Liver (tissue), 9 donors: ENCODE data around the gene ISG20L2. TPM values are rescaled to one million over a fixed set of nuclear protein-coding genes. Genes with fewer than 3 reads are reported as not detected.

Experiments used
- DNase-seq: peaks from one replicate; pipeline ENCODE4 v3.0.0-alpha.2; 2017; ENCODE audit warnings: low spot score
- H3K27ac ChIP-seq, 2 donors: one replicate each; pipeline ENCODE4 v1.7.0; 2013; ENCODE audit warnings: inconsistent platforms in 2 of 2, low read length in 2 of 2, control low read depth in 1 of 2, low read depth in 1 of 2, mild to moderate bottlenecking in 1 of 2
- H3K27me3 ChIP-seq, 4 donors: one replicate each; pipeline versions ENCODE4 v1.6.1 to v1.7.0; 2013; ENCODE audit warnings: low read length in 3 of 4, inconsistent platforms in 1 of 4, mild to moderate bottlenecking in 1 of 4, moderate library complexity in 1 of 4; ENCODE audit not compliant: control insufficient read depth in 4 of 4, insufficient read depth in 4 of 4
- H3K36me3 ChIP-seq, 4 donors: one replicate each; pipeline versions ENCODE4 v1.6.1 to v1.7.0; 2013; ENCODE audit warnings: low read length in 3 of 4, mild to moderate bottlenecking in 3 of 4, low read depth in 1 of 4, moderate library complexity in 1 of 4; ENCODE audit not compliant: control insufficient read depth in 4 of 4, insufficient read depth in 3 of 4
- H3K4me1 ChIP-seq, 4 donors: one replicate each; pipeline versions ENCODE4 v1.6.1 to v1.7.0; 2013; ENCODE audit warnings: low read length in 3 of 4, mild to moderate bottlenecking in 3 of 4, moderate library complexity in 1 of 4; ENCODE audit not compliant: control insufficient read depth in 4 of 4, insufficient read depth in 4 of 4
- H3K4me3 ChIP-seq, 3 donors: one replicate each; pipeline versions ENCODE4 v1.6.1 to v1.7.0; 2013; ENCODE audit warnings: low read length in 3 of 3, control low read depth in 1 of 3, low read depth in 1 of 3, mild to moderate bottlenecking in 1 of 3
- H3K9ac ChIP-seq, 2 donors: one replicate each; pipeline ENCODE4 v1.7.0; 2013; ENCODE audit warnings: low read length in 2 of 2, mild to moderate bottlenecking in 2 of 2, moderate library complexity in 2 of 2, control low read depth in 1 of 2, low read depth in 1 of 2
- H3K9me3 ChIP-seq, 4 donors: one replicate each; pipeline versions ENCODE4 v1.6.1 to v1.7.0; 2013; ENCODE audit warnings: low read length in 3 of 4; ENCODE audit not compliant: control insufficient read depth in 4 of 4
- ATF3 ChIP-seq: IDR thresholded peaks from 2 replicates; pipeline ENCODE4 v1.6.1; 2016; ENCODE audit warnings: antibody characterized with exemption
- CTCF ChIP-seq: fragments of 150-350 bp; IDR thresholded peaks from 2 replicates; pipeline ENCODE4 v1.5.1; 2017; ENCODE audit warnings: improper control_type of control experiment, low read depth, low read length; ENCODE audit not compliant: missing input control
- EGR1 ChIP-seq, 2 donors: IDR thresholded peaks; 2 replicates each; pipeline ENCODE4 v1.6.1; 2016 to 2018; ENCODE audit warnings: antibody characterized with exemption in 2 of 2, low read depth in 2 of 2
- FOXA1 ChIP-seq: IDR thresholded peaks from 2 replicates; pipeline ENCODE4 v1.6.1; 2016; ENCODE audit warnings: antibody characterized with exemption
- FOXA2 ChIP-seq: IDR thresholded peaks from 2 replicates; pipeline ENCODE4 v1.6.1; 2016; ENCODE audit warnings: antibody characterized with exemption
- GABPA ChIP-seq, 2 donors: IDR thresholded peaks in 1 of 2; conservative IDR thresholded peaks in 1 of 2; 2 replicates each; pipeline ENCODE4 v1.6.1; 2016; ENCODE audit warnings: antibody characterized with exemption in 2 of 2, mild to moderate bottlenecking in 1 of 2, moderate library complexity in 1 of 2
- HNF4A ChIP-seq, 2 donors: conservative IDR thresholded peaks; 2 replicates each; pipeline ENCODE4 v1.6.1; 2016; ENCODE audit warnings: antibody characterized with exemption in 2 of 2, mild to moderate bottlenecking in 2 of 2
- HNF4G ChIP-seq: IDR thresholded peaks from 2 replicates; pipeline ENCODE4 v1.6.1; 2016; ENCODE audit warnings: antibody characterized with exemption
- JUND ChIP-seq, 2 donors: IDR thresholded peaks; 2 replicates each; pipeline ENCODE4 v1.6.1; 2016; ENCODE audit warnings: antibody characterized with exemption in 2 of 2
- MAX ChIP-seq: IDR thresholded peaks from 2 replicates; pipeline ENCODE4 v1.6.1; 2016; ENCODE audit warnings: antibody characterized with exemption
- NR2F2 ChIP-seq: IDR thresholded peaks from 2 replicates; pipeline ENCODE4 v1.6.1; 2016; ENCODE audit warnings: antibody characterized with exemption
- RAD21 ChIP-seq, 2 donors: IDR thresholded peaks; 2 replicates each; pipeline ENCODE4 v1.6.1; 2016; ENCODE audit warnings: antibody characterized with exemption in 2 of 2, mild to moderate bottlenecking in 2 of 2
- REST ChIP-seq: IDR thresholded peaks from 2 replicates; pipeline ENCODE4 v1.6.1; 2016; ENCODE audit warnings: antibody characterized with exemption, mild to moderate bottlenecking
- RXRA ChIP-seq, 2 donors: IDR thresholded peaks; 2 replicates each; pipeline ENCODE4 v1.6.1; 2017 to 2018; ENCODE audit warnings: antibody characterized with exemption in 2 of 2, mild to moderate bottlenecking in 1 of 2
- SP1 ChIP-seq: IDR thresholded peaks from 2 replicates; pipeline ENCODE4 v1.6.1; 2018; ENCODE audit warnings: antibody characterized with exemption, mild to moderate bottlenecking
- TAF1 ChIP-seq: conservative IDR thresholded peaks from 2 replicates; pipeline ENCODE4 v1.6.1; 2016; ENCODE audit warnings: antibody characterized with exemption, mild to moderate bottlenecking
- YY1 ChIP-seq: IDR thresholded peaks from 2 replicates; pipeline ENCODE4 v1.6.1; 2016; ENCODE audit warnings: antibody characterized with exemption, mild to moderate bottlenecking
- ZBTB33 ChIP-seq: IDR thresholded peaks from 2 replicates; pipeline ENCODE4 v1.6.1; 2016; ENCODE audit warnings: antibody characterized with exemption
- WGBS: extraction: QIAGEN DNeasy Blood & Tissue Kit; methylation state at CpG from one replicate; pipeline ENCODE4 v1.1.7; 2013; 5-methylcytosine and 5-hydroxymethylcytosine counted together
- polyA plus RNA-seq, 2 donors: library from polyadenylated mRNA; stranded (reverse) in 1 of 2; unstranded in 1 of 2; fragments of 200-250 nt in 1 of 2; fragments of >200 nt in 1 of 2; fragmentation: Nextera tagmentation in 1 of 2; extraction: Ambion mirVana in 1 of 2; gene quantifications; one replicate each; pipeline versions ENCODE4 v1.2.1 to v1.2.3, GENCODE V29; 2013 to 2015
- total RNA-seq, 2 donors: library from RNA; depleted of rRNA; stranded (reverse); fragments of >200 nt; gene quantifications; one replicate each; pipeline ENCODE4 v1.2.3, GENCODE V29; 2014
- donor health status: healthy.
- donor health status: healthy.
- donor health status: healthy.
- donor health status: healthy.
- donor health status: healthy.

The ISG20L2 gene
- total and polyA plus RNA-seq, 4 donors, result 5.6 to 9.9 (median 6.7) TPM

- peak; percentile 59 for DNase-seq
- peak overlapping the region; percentile 93 to 97 for H3K9ac ChIP-seq
- H3K4me3 ChIP-seq, result peak overlapping the region; percentile 79 to 92 (median 86)
- H3K27me3 ChIP-seq, result no peaks in the 10 kb centered on the region
- H3K36me3 ChIP-seq, result peaks cover 0 to 4% (median 1%) of the 10 kb centered on the region in 4 donors
- H3K9me3 ChIP-seq, result no peaks in the 10 kb centered on the region
- WGBS, result 10% methylated on average over 8 of the region's 8 CpGs
- peak overlapping the region; percentile 96 to 97 for H3K27ac ChIP-seq
- peak; percentile 94 to 95 for TF ChIP-seq HNF4A (conservative IDR thresholded peaks at IDR 0.05)
- TF ChIP-seq HNF4G, result peak; percentile 84
- peak in 1 of 2 donors; percentile 56 for TF ChIP-seq JUND (IDR thresholded peaks at IDR 0.05)
- peak in 1 of 2 donors; percentile 20 for TF ChIP-seq EGR1 (IDR thresholded peaks at IDR 0.05; ENCODE audit: low read depth in 2 of 2)
- peak; percentile 36 for TF ChIP-seq MAX
- TF ChIP-seq RXRA (IDR thresholded peaks at IDR 0.05), result peak; percentile 80 to 84
- peak; percentile 62 for TF ChIP-seq TAF1
- TF ChIP-seq FOXA1, result no peak
- no peak for TF ChIP-seq ATF3
- peak in 1 of 2 donors; percentile 13 for TF ChIP-seq RAD21 (IDR thresholded peaks at IDR 0.05)
- TF ChIP-seq NR2F2, result peak; percentile 46
- no peak for TF ChIP-seq FOXA2
- TF ChIP-seq YY1, result peak; percentile 32
- peak; percentile 29 for TF ChIP-seq CTCF
- peak in 1 of 2 donors; percentile 35 for TF ChIP-seq GABPA (IDR thresholded peaks at IDR 0.05 in 1 of 2, conservative IDR thresholded peaks at IDR 0.05 in 1 of 2)
- no peak for TF ChIP-seq ZBTB33
- peak; percentile 86 for TF ChIP-seq SP1
- TF ChIP-seq REST, result peak; percentile 68
- peaks cover 6 to 61% (median 56%) of the 10 kb centered on the region in 4 donors for H3K4me1 ChIP-seq
Observed at GRCh38 chr1:156749419-156750118, 21.0 kb upstream of the ISG20L2 start.
